Breast epithelium (tissue), 3 donors: ENCODE measurements around the gene TRIM72.

Experiments used
- CTCF ChIP-seq, 3 donors: fragments of 450-650 bp; IDR thresholded peaks; one replicate each; pipeline ENCODE4 v1.5.1; 2016 to 2017; ENCODE audit warnings: antibody characterized with exemption in 3 of 3, mild to moderate bottlenecking in 3 of 3, moderate library complexity in 3 of 3
- POLR2AphosphoS5 ChIP-seq, 3 donors: sonication (generic); formaldehyde crosslinking; IDR thresholded peaks; one replicate each; pipeline ENCODE4 v1.6.1; 2017; ENCODE audit warnings: antibody characterized with exemption in 3 of 3

GRCh38 chr16:31223044-31223443 is 9.1 kb downstream of the TRIM72 start:
- TF ChIP-seq CTCF (IDR thresholded peaks at IDR 0.05): no peak
- no peak for TF ChIP-seq POLR2AphosphoS5 (IDR thresholded peaks at IDR 0.05)
